Sigmoid colon (tissue), 7 donors: ENCODE measurements around the gene MYH13. TPM values are rescaled to one million over a fixed set of nuclear protein-coding genes. Genes with fewer than 3 reads are reported as not detected.

Experiments
- DNase-seq: peaks from one replicate; pipeline ENCODE4 v3.0.0-alpha.2; 2019
- H3K27ac ChIP-seq, 4 donors: fragments of 200-600 bp; sonication (generic); one replicate each; pipeline ENCODE4 v1.5.1; 2016 to 2019; ENCODE audit warnings: mild to moderate bottlenecking in 1 of 4
- H3K27me3 ChIP-seq, 3 donors: fragments of 200-600 bp; sonication (generic); one replicate each; pipeline ENCODE4 v1.5.1; 2019; ENCODE audit warnings: mild to moderate bottlenecking in 1 of 3
- H3K36me3 ChIP-seq, 4 donors: fragments of 200-600 bp; sonication (generic); one replicate each; pipeline ENCODE4 v1.5.1; 2016 to 2019
- H3K4me1 ChIP-seq, 4 donors: fragments of 200-600 bp; sonication (generic); one replicate each; pipeline ENCODE4 v1.5.1; 2017 to 2019
- H3K4me3 ChIP-seq, 4 donors: fragments of 200-600 bp; sonication (generic); one replicate each; pipeline ENCODE4 v1.5.1; 2017 to 2019; ENCODE audit warnings: mild to moderate bottlenecking in 2 of 4, moderate library complexity in 1 of 4
- H3K9me3 ChIP-seq, 4 donors: fragments of 200-600 bp in 3 of 4; sonication (generic) in 3 of 4; one replicate each; pipeline versions ENCODE4 v1.5.1 to v1.6.1; 2013 to 2019
- CTCF ChIP-seq, 4 experiments: fragments of 450-650 bp in 3 of 4; fragments of 200-600 bp in 1 of 4; IDR thresholded peaks; one replicate each; pipeline ENCODE4 v1.5.1; 2016 to 2019; ENCODE audit warnings: antibody characterized with exemption in 4 of 4, mild to moderate bottlenecking in 3 of 4, moderate library complexity in 2 of 4
- EP300 ChIP-seq, 4 donors: sonication (generic); formaldehyde crosslinking; IDR thresholded peaks; one replicate each; pipeline ENCODE4 v1.6.1; 2017; ENCODE audit warnings: antibody characterized with exemption in 4 of 4
- POLR2A ChIP-seq, 2 donors: fragments of 450-650 bp; IDR thresholded peaks; one replicate each; pipeline ENCODE4 v1.6.1; 2016; ENCODE audit warnings: antibody characterized with exemption in 2 of 2, mild to moderate bottlenecking in 2 of 2, moderate library complexity in 2 of 2
- POLR2AphosphoS5 ChIP-seq, 4 donors: sonication (generic); formaldehyde crosslinking; IDR thresholded peaks; one replicate each; pipeline ENCODE4 v1.6.1; 2017; ENCODE audit warnings: antibody characterized with exemption in 4 of 4
- WGBS, 2 donors: extraction: QIAGEN DNeasy Blood & Tissue Kit; methylation state at CpG; one replicate each; pipeline ENCODE4 v1.1.7; 2013; 5-methylcytosine and 5-hydroxymethylcytosine counted together
- intact Hi-C: fragments of 100-400 bp; cut with DNase I; formaldehyde crosslinking; loops from one replicate; pipeline ENCODE4 v1.15.1; 2023
- polyA plus RNA-seq, 3 donors: library from polyadenylated mRNA; stranded (reverse); fragments of 200-250 nt; gene quantifications; one replicate each; pipeline ENCODE4 v1.2.3, GENCODE V29; 2013
- total RNA-seq, 4 donors: library from RNA; depleted of rRNA; stranded (reverse); fragments of >200 nt; gene quantifications; one replicate each; pipeline ENCODE4 v1.1.0, GENCODE V29; 2016
- donor health status: healthy with polysubstance abuse.
- donor health status: Bipolar disorder and iron deficiency.
- donor health status: healthy.

Gene MYH13
- total and polyA plus RNA-seq, 7 donors, result 0.06 TPM; not detected in 6

- intact Hi-C loops, result no loop called here
- no peaks in the 10 kb centered on the region for H3K4me1 ChIP-seq
- WGBS, 2 donors, result 71 to 83% methylated on average over 8 of the region's 8 CpGs
- H3K27ac ChIP-seq, result no peak overlapping the region
- DNase-seq, result no peak
- no peaks in the 10 kb centered on the region for H3K27me3 ChIP-seq
- H3K4me3 ChIP-seq, result no peak overlapping the region
- no peak for TF ChIP-seq EP300 (IDR thresholded peaks at IDR 0.05)
- TF ChIP-seq POLR2A (IDR thresholded peaks at IDR 0.05), result no peak
- no peak for TF ChIP-seq POLR2AphosphoS5 (IDR thresholded peaks at IDR 0.05)
- no peak for TF ChIP-seq CTCF (IDR thresholded peaks at IDR 0.05)
- no peaks in the 10 kb centered on the region for H3K36me3 ChIP-seq
- no peaks in the 10 kb centered on the region for H3K9me3 ChIP-seq
These were observed 86.9 kb downstream of the MYH13 start for GRCh38 chr17:10285896-10286295.

- Histone ChIP-seq H3K27ac (no peak overlapping the region), H3K4me3 (no peak overlapping the region), H3K36me3 (no peaks in the 10 kb centered on the region), H3K4me1 (no peaks in the 10 kb centered on the region), H3K27me3 (no peaks in the 10 kb centered on the region), H3K9me3 (no peaks in the 10 kb centered on the region)
- WGBS, 2 donors, result 77 to 86% methylated on average over 1 of the region's 1 CpG
- no peak for TF ChIP-seq POLR2AphosphoS5 (IDR thresholded peaks at IDR 0.05)
- no peak for TF ChIP-seq POLR2A (IDR thresholded peaks at IDR 0.05)
- no peak for TF ChIP-seq CTCF (IDR thresholded peaks at IDR 0.05)
- no peak for TF ChIP-seq EP300 (IDR thresholded peaks at IDR 0.05)
- intact Hi-C loops, result no loop called here
- no peak for DNase-seq
These were observed 92.7 kb downstream of the MYH13 start for GRCh38 chr17:10280068-10280467.

GRCh38 chr17:10278218-10278617 is 94.6 kb downstream of the MYH13 start:
- Histone ChIP-seq H3K27me3 (no peaks in the 10 kb centered on the region), H3K36me3 (no peaks in the 10 kb centered on the region), H3K27ac (no peak overlapping the region), H3K4me1 (no peaks in the 10 kb centered on the region), H3K9me3 (no peaks in the 10 kb centered on the region), H3K4me3 (no peak overlapping the region)
- intact Hi-C loops, result no loop called here
- WGBS, 2 donors, result 22 to 37% methylated on average over 3 of the region's 3 CpGs
- DNase-seq, result no peak
- TF ChIP-seq POLR2A (IDR thresholded peaks at IDR 0.05) (no peak), CTCF (IDR thresholded peaks at IDR 0.05) (no peak), EP300 (IDR thresholded peaks at IDR 0.05) (no peak), POLR2AphosphoS5 (IDR thresholded peaks at IDR 0.05) (no peak)

- intact Hi-C loops, result no loop called here
- H3K4me3 ChIP-seq, result no peak overlapping the region
- H3K27ac ChIP-seq, result no peak overlapping the region
- H3K4me1 ChIP-seq, result no peaks in the 10 kb centered on the region
- H3K27me3 ChIP-seq, result no peaks in the 10 kb centered on the region
- 49 to 64% methylated on average over 3 of the region's 3 CpGs for WGBS, 2 donors
- no peaks in the 10 kb centered on the region for H3K9me3 ChIP-seq
- DNase-seq, result no peak
- TF ChIP-seq CTCF (IDR thresholded peaks at IDR 0.05) (no peak), POLR2A (IDR thresholded peaks at IDR 0.05) (no peak), POLR2AphosphoS5 (IDR thresholded peaks at IDR 0.05) (no peak), EP300 (IDR thresholded peaks at IDR 0.05) (no peak)
- H3K36me3 ChIP-seq, result no peaks in the 10 kb centered on the region
These were observed 96.4 kb downstream of the MYH13 start for GRCh38 chr17:10276436-10276835.

- Histone ChIP-seq H3K9me3 (no peaks in the 10 kb centered on the region), H3K27ac (no peak overlapping the region), H3K27me3 (no peaks in the 10 kb centered on the region), H3K4me3 (no peak overlapping the region), H3K4me1 (no peaks in the 10 kb centered on the region), H3K36me3 (no peaks in the 10 kb centered on the region)
- TF ChIP-seq EP300 (IDR thresholded peaks at IDR 0.05), result no peak
- TF ChIP-seq POLR2AphosphoS5 (IDR thresholded peaks at IDR 0.05), result no peak
- no peak for TF ChIP-seq POLR2A (IDR thresholded peaks at IDR 0.05)
- TF ChIP-seq CTCF (IDR thresholded peaks at IDR 0.05), result no peak
- 77 to 86% methylated on average over 8 of the region's 8 CpGs for WGBS, 2 donors
- intact Hi-C loops, result no loop called here
- no peak for DNase-seq
These were observed 97.4 kb downstream of the MYH13 start for GRCh38 chr17:10275418-10275817.
